OCI-LY7 (cell line): ENCODE results near the gene MAMDC2.

ENCODE experiments used
- CTCF ChIP-seq: fragments of 200-600 bp; sonication (generic); conservative IDR thresholded peaks from 2 replicates; pipeline ENCODE4 v1.5.1; 2014; ENCODE audit warnings: mild to moderate bottlenecking, antibody characterized with exemption, low read length, moderate library complexity, mixed read lengths
- EZH2phosphoT487 ChIP-seq: fragments of 200-600 bp; sonication (generic); IDR thresholded peaks from 2 replicates; pipeline ENCODE4 v1.6.1; 2018; ENCODE audit warnings: low read depth, borderline replicate concordance, mild to moderate bottlenecking, mixed run types, antibody characterized with exemption, low read length, moderate library complexity, mixed read lengths

GRCh38 chr9:70131296-70131695 is 87.6 kb downstream of the MAMDC2 start:
- TF ChIP-seq CTCF (no peak), EZH2phosphoT487 (no peak)
